Measurements from ENCODE around the gene ANKRD11. TPM values are rescaled to one million over a fixed set of nuclear protein-coding genes. Genes with fewer than 3 reads are reported as not detected.

Gene ANKRD11
- total and polyA plus RNA-seq, 2 donors (not counting 3 experiments of a cell fraction or from before 2014, with no cell fraction given): 55.8 to 191 TPM

- H3K4me2 ChIP-seq (ENCODE audit: insufficient read depth, low read length): no peak overlapping the region
- intact Hi-C loops (cut with micrococcal nuclease): no loop called here
Measured at GRCh38 chr16:89279666-89280481, 210.5 kb downstream of the ANKRD11 start.

More at GRCh38 chr16:89279666-89280481, 210.5 kb downstream of the ANKRD11 start:
- Histone ChIP-seq H3K4me3 (replicated peaks in 1 of 3; ENCODE audit: insufficient read depth in 1 of 3, low read depth in 1 of 3, low read length in 3 of 3) (no peak overlapping the region), H3K9ac (replicated peaks; ENCODE audit: extremely low read depth, insufficient read depth, low read length) (no peak overlapping the region), H3K27ac (ENCODE audit: insufficient read depth, low read depth, low read length) (no peak overlapping the region), H3K9me3 (replicated peaks; ENCODE audit: control insufficient read depth, insufficient read depth, low read length) (no peaks in the 10 kb centered on the region), H2AFZ (ENCODE audit: low read depth, low read length) (no peak overlapping the region), H3K9me1 (replicated peaks; ENCODE audit: control insufficient read depth, extremely low read depth, insufficient read depth, low read length) (no peaks in the 10 kb centered on the region), H3K79me2 (ENCODE audit: control insufficient read depth, insufficient read depth, low read length) (peaks cover 9% of the 10 kb centered on the region), H3K4me1 (ENCODE audit: control insufficient read depth, extremely low read depth, insufficient read depth, low read length) (no peaks in the 10 kb centered on the region), H3K27me3 (ENCODE audit: control insufficient read depth in 2 of 2, insufficient read depth in 2 of 2, low read length in 2 of 2) (no peaks in the 10 kb centered on the region), H3K36me3 (ENCODE audit: control insufficient read depth in 2 of 2, extremely low read depth in 1 of 2, insufficient read depth in 2 of 2, low read length in 2 of 2) (peaks cover 7 to 38% of the 10 kb centered on the region in 2 experiments), H4K20me1 (replicated peaks; ENCODE audit: control insufficient read depth, extremely low read depth, insufficient read depth, low read length) (no peaks in the 10 kb centered on the region)
- DNase-seq (ENCODE audit: low read depth, low spot score) (no peak), FAIRE-seq (no peak)
- POLR2A ChIA-PET: no interaction called here
- no TSS peak for BruUV-seq (replicated peaks)
- dilution Hi-C loops (cut with MboI; ENCODE audit: extremely low pct_ligation_motif_present, low sequenced_read_pairs): no loop called here
- TF ChIP-seq GATA2 (IDR thresholded peaks at IDR 0.05; ENCODE audit: insufficient read depth, insufficient read length, low read depth, low read length) (no peak), MYC (IDR thresholded peaks at IDR 0.05; ENCODE audit: low read depth, low read length) (no peak), JUN (IDR thresholded peaks at IDR 0.05; ENCODE audit: borderline replicate concordance, insufficient read depth, insufficient read length, low read depth) (no peak), FOS (IDR thresholded peaks at IDR 0.05; ENCODE audit: borderline replicate concordance, insufficient read depth, low read length) (no peak), MAX (IDR thresholded peaks at IDR 0.05; ENCODE audit: insufficient read depth, insufficient read length) (no peak), EZH2 (IDR thresholded peaks at IDR 0.05; ENCODE audit: borderline replicate concordance, low read depth, low read length, severe bottlenecking) (no peak), POLR2A (IDR thresholded peaks at IDR 0.05; ENCODE audit: low read depth, low read length) (no peak), CTCF (IDR thresholded peaks at IDR 0.05; ENCODE audit: extremely low read depth in 1 of 2, insufficient read depth in 1 of 2, low read depth in 1 of 2, low read length in 2 of 2) (no peak), POLR2AphosphoS5 (IDR thresholded peaks at IDR 0.05; ENCODE audit: insufficient read depth, low read depth, low read length) (no peak)
- CTCF ChIA-PET: interaction anchor here (1.6 kb wide), 1 partner anchor 14 kb away, joined by 6 read pairs; no protein-coding TSS in a partner anchor
